Measurements from ENCODE around the gene ASB8.

ASB8 gene

DNA sequence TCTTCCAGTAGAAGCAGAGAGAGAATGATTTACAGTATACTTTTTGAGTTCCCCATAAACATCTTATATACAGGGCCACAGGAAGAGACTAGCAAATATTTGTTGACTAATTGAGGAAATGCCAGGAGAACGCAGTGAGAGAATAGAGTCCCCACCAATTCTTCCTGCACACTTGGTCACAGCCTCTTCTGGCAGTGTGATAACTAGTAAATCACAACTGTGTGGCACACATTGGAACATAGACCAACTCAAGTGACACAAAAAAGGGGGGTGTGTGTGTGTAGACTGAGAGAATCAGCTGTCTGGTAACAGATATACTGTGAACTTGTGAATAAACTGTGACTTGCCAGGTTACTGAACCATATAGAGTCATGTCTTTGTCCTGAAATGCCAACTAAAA lies 27.9 kb downstream of the ASB8 start:
- Histone ChIP-seq H3K4me3 (ENCODE audit: low read length) (no peak overlapping the region), H3K27me3 (replicated peaks; ENCODE audit: insufficient read depth, low read length) (no peaks in the 10 kb centered on the region), H3K27ac (ENCODE audit: low read length) (no peak overlapping the region), H3K36me3 (replicated peaks; ENCODE audit: insufficient read depth, low read length) (peaks cover 12% of the 10 kb centered on the region; the same call in 1 of the 2 replicates), H3K9me2 (replicated peaks; ENCODE audit: insufficient read depth, low read length) (no peaks in the 10 kb centered on the region), H3K4me1 (ENCODE audit: low read length) (peaks cover 4% of the 10 kb centered on the region; the same call in 1 of the 2 replicates), H4K20me1 (ENCODE audit: insufficient read depth, low read length) (no peaks in the 10 kb centered on the region), H3K4me2 (ENCODE audit: low read depth, low read length) (no peak overlapping the region), H3F3A (ENCODE audit: insufficient read depth, low read length) (no peaks in the 10 kb centered on the region), H3K9ac (ENCODE audit: low read length) (no peak overlapping the region), H3K79me2 (ENCODE audit: low read length) (peaks cover 19% of the 10 kb centered on the region), H2AFZ (ENCODE audit: low read length) (no peak overlapping the region), H3K9me3 (replicated peaks; ENCODE audit: insufficient read depth, low read length) (no peaks in the 10 kb centered on the region)
- no peak for TF ChIP-seq CTCF (IDR thresholded peaks at IDR 0.05; ENCODE audit: low read length)
- no peak for TF ChIP-seq EZH2 (optimal IDR thresholded peaks at IDR 0.05; ENCODE audit: low read depth, low read length)
- no peak for TF ChIP-seq EZH2phosphoT487 (IDR thresholded peaks at IDR 0.05; ENCODE audit: low read length)
- no peak for DNase-seq

DNA sequence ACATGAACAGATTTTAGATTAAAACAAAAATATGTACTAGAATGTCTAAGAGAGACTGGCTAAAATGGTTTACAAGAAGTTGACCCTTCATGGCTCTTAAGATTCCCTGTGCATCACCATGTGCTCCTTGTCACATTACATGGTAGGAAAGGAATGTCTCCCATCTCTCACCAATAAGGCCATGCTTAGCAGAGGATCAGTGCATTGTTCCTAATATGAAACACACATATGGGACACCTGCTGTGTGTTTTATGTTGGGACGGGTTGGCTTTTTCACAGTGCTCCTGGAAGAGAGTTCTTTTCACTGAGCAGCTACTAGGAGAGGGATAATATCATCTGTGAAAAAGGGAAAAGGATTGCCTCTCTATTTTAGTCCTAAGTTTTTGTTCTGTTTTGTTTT lies 28.5 kb downstream of the ASB8 start:
- no peak overlapping the region for H3K4me2 ChIP-seq (ENCODE audit: low read depth, low read length)

DNA sequence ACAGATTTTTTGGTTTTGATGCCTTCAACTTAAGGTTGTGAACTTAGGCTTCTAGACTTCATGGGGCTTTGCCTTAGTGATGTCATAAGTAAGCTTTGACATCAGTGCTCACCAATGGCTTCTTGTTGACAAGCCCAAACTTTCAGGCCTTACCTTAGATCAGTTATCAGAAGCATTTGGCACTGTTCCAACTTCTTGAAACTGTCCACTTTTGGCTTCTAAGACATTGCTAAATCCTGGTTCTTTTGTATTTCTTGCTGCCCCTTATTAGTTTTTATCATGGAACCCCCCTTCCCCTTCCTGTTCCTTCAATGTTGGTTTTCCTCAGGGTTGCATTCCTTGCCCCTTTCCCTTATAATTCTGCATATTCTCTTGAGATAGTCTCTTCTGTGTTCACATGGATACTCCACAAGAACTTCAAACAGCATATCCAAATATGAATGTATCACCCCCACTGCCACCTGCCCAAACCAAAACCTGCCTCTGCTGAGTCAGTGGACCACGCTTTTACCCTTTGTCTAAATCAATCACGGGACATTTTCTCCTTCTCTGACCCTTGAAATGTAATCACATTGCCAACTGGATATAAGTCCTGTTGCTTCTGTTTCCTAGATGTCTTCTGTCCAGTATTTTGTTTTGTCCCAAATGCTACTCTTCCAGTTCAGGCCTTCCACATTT lies 30.2 kb downstream of the ASB8 start:
- no peaks in the 10 kb centered on the region for H4K20me1 ChIP-seq (ENCODE audit: insufficient read depth, low read length)
- H3K4me2 ChIP-seq (ENCODE audit: low read depth, low read length), result no peak overlapping the region
- peaks cover 16% of the 10 kb centered on the region; the same call in 1 of the 2 replicates for H3K36me3 ChIP-seq (replicated peaks; ENCODE audit: insufficient read depth, low read length)
- peak; percentile 17 for DNase-seq
- no peak overlapping the region for H3K27ac ChIP-seq (ENCODE audit: low read length)
- peaks cover 4% of the 10 kb centered on the region; the same call in 1 of the 2 replicates for H3K4me1 ChIP-seq (ENCODE audit: low read length)
- no peaks in the 10 kb centered on the region for H3F3A ChIP-seq (ENCODE audit: insufficient read depth, low read length)
- no peaks in the 10 kb centered on the region for H3K27me3 ChIP-seq (replicated peaks; ENCODE audit: insufficient read depth, low read length)
- no peak overlapping the region for H3K4me3 ChIP-seq (ENCODE audit: low read length)
- no peak for TF ChIP-seq EZH2 (optimal IDR thresholded peaks at IDR 0.05; ENCODE audit: low read depth, low read length)
- TF ChIP-seq CTCF (IDR thresholded peaks at IDR 0.05; ENCODE audit: low read length), result no peak
- TF ChIP-seq EZH2phosphoT487 (IDR thresholded peaks at IDR 0.05; ENCODE audit: low read length), result no peak
- no peak overlapping the region for H3K9ac ChIP-seq (ENCODE audit: low read length)
- no peak overlapping the region for H2AFZ ChIP-seq (ENCODE audit: low read length)
- H3K9me3 ChIP-seq (replicated peaks; ENCODE audit: insufficient read depth, low read length), result no peaks in the 10 kb centered on the region
- H3K79me2 ChIP-seq (ENCODE audit: low read length), result peaks cover 25% of the 10 kb centered on the region
- no peaks in the 10 kb centered on the region for H3K9me2 ChIP-seq (replicated peaks; ENCODE audit: insufficient read depth, low read length)

More for the DNA sequence above, 28.5 kb downstream of the ASB8 start:
- Histone ChIP-seq H3K9ac (ENCODE audit: low read length) (no peak overlapping the region), H3K27me3 (replicated peaks; ENCODE audit: insufficient read depth, low read length) (no peaks in the 10 kb centered on the region), H3K4me3 (ENCODE audit: low read length) (no peak overlapping the region), H3K9me2 (replicated peaks; ENCODE audit: insufficient read depth, low read length) (no peaks in the 10 kb centered on the region), H3K9me3 (replicated peaks; ENCODE audit: insufficient read depth, low read length) (no peaks in the 10 kb centered on the region), H3K79me2 (ENCODE audit: low read length) (peaks cover 19% of the 10 kb centered on the region), H3K36me3 (replicated peaks; ENCODE audit: insufficient read depth, low read length) (peaks cover 12% of the 10 kb centered on the region; the same call in 1 of the 2 replicates), H4K20me1 (ENCODE audit: insufficient read depth, low read length) (no peaks in the 10 kb centered on the region), H3F3A (ENCODE audit: insufficient read depth, low read length) (no peaks in the 10 kb centered on the region), H3K4me1 (ENCODE audit: low read length) (peaks cover 4% of the 10 kb centered on the region; the same call in 1 of the 2 replicates), H3K27ac (ENCODE audit: low read length) (no peak overlapping the region), H2AFZ (ENCODE audit: low read length) (no peak overlapping the region)
- TF ChIP-seq EZH2 (optimal IDR thresholded peaks at IDR 0.05; ENCODE audit: low read depth, low read length) (no peak), CTCF (IDR thresholded peaks at IDR 0.05; ENCODE audit: low read length) (no peak), EZH2phosphoT487 (IDR thresholded peaks at IDR 0.05; ENCODE audit: low read length) (no peak)
- DNase-seq, result no peak
